ENCODE data around the gene TRIM41. TPM values are rescaled to one million over a fixed set of nuclear protein-coding genes. Genes with fewer than 3 reads are reported as not detected.
A peak's percentile ranks its signal among the peaks of the same experiment; 100 is the strongest.

The TRIM41 gene
- polyA plus RNA-seq, 1 experiment, result 15.2 TPM

- Histone ChIP-seq H3K27me3 (ENCODE audit: control insufficient read depth, insufficient read depth, low read length) (no peaks in the 10 kb centered on the region), H3K36me3 (ENCODE audit: control insufficient read depth, insufficient read depth, low read length) (no peaks in the 10 kb centered on the region), H3K4me3 (ENCODE audit: low read depth, low read length) (no peak overlapping the region)
- no peak for DNase-seq (ENCODE audit: low read depth)
- POLR2A ChIA-PET, result no interaction called here
- CTCF ChIA-PET, result interaction anchor here (0.8 to 1.4 kb wide), 2 partner anchors 11 to 12 kb away, joined by 3 read pairs; no protein-coding TSS in a partner anchor
- TF ChIP-seq CTCF (IDR thresholded peaks at IDR 0.05; ENCODE audit: insufficient read depth, low read depth, low read length), result no peak
Measured at GRCh38 chr5:181186986-181187499, 36.0 kb upstream of the TRIM41 start.

- TF ChIP-seq CTCF (IDR thresholded peaks at IDR 0.05; ENCODE audit: insufficient read depth, low read depth, low read length), result peak; percentile 29; the same call in 1 of the 2 replicates
- Histone ChIP-seq H3K36me3 (ENCODE audit: control insufficient read depth, insufficient read depth, low read length) (no peaks in the 10 kb centered on the region), H3K27me3 (ENCODE audit: control insufficient read depth, insufficient read depth, low read length) (no peaks in the 10 kb centered on the region), H3K4me3 (ENCODE audit: low read depth, low read length) (peak overlapping the region; percentile 8)
- DNase-seq (ENCODE audit: low read depth), result no peak
- ChIA-PET POLR2A (no interaction called here), CTCF (interaction anchor here (0.8 to 2.7 kb wide), 3 partner anchors 10 to 19 kb away, joined by 3 to 8 read pairs (median 3); no protein-coding TSS in a partner anchor)
Measured at GRCh38 chr5:181187500-181188213, 35.4 kb upstream of the TRIM41 start.

DNA sequence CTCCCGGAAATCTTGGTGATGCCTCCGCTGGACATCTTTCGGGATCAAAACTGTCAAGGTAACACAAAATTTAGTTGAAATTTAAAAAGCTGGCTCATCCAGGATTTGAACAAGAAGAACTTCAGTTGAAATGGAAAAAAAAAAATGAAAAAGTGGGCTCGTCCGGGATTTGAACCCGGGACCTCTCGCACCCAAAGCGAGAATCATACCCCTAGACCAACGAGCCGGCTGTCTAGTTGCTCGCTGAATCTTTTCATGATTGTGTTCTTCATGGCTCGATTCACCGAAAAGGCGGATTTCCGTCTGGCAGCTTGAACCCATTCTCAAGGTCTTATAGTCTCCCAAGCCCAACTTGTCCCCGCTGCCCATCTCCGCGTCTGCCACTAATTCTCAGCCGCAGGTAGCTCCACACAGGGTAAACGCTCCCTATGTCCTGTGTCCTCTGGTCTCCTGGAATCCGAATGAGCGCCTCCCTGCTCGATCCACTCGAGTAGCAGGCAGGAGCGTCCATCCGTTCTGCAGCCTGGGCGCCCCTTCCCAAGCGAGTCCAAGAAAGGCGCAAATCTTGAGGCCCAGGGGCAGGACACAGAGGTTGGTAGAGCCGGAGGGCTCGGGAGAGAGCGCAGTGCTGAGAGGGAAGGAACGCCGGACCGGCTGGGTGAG, 34.2 kb upstream of the TRIM41 start:
- no peak for TF ChIP-seq CTCF (IDR thresholded peaks at IDR 0.05; ENCODE audit: insufficient read depth, low read depth, low read length)
- Histone ChIP-seq H3K27me3 (ENCODE audit: control insufficient read depth, insufficient read depth, low read length) (no peaks in the 10 kb centered on the region), H3K36me3 (ENCODE audit: control insufficient read depth, insufficient read depth, low read length) (no peaks in the 10 kb centered on the region), H3K4me3 (ENCODE audit: low read depth, low read length) (peak overlapping the region; percentile 42)
- ChIA-PET CTCF (interaction anchor here (0.6 to 2.7 kb wide), 3 partner anchors 18 to 380 kb away, joined by 3 to 8 read pairs (median 5); no protein-coding TSS in a partner anchor), POLR2A (interaction anchor here (0.5 kb wide), 1 partner anchor 403 kb away, joined by 3 read pairs; no protein-coding TSS in a partner anchor)
- no peak for DNase-seq (ENCODE audit: low read depth)

- POLR2A ChIA-PET, result interaction anchor here (0.6 kb wide), 1 partner anchor 14 kb away, joined by 3 read pairs; no protein-coding TSS in a partner anchor
- Histone ChIP-seq H3K4me3 (ENCODE audit: low read depth, low read length) (peak overlapping the region; percentile 42), H3K36me3 (ENCODE audit: control insufficient read depth, insufficient read depth, low read length) (no peaks in the 10 kb centered on the region), H3K27me3 (ENCODE audit: control insufficient read depth, insufficient read depth, low read length) (no peaks in the 10 kb centered on the region)
- no peak for TF ChIP-seq CTCF (IDR thresholded peaks at IDR 0.05; ENCODE audit: insufficient read depth, low read depth, low read length)
- DNase-seq (ENCODE audit: low read depth), result no peak
- CTCF ChIA-PET, result interaction anchor here (1.1 to 2.7 kb wide), 4 partner anchors 18 to 35 kb away, joined by 4 to 8 read pairs (median 5); no protein-coding TSS in a partner anchor
Measured at GRCh38 chr5:181189363-181189961, 33.6 kb upstream of the TRIM41 start.
